ENCODE data around the gene CHCHD3. TPM values are rescaled to one million over a fixed set of nuclear protein-coding genes. Genes with fewer than 3 reads are reported as not detected.

CHCHD3 gene
- total and polyA plus RNA-seq, 9 of the 15 experiments (the other 6 are each of a cell fraction or from before 2014, with no cell fraction given): 66.2 to 279 (median 204) TPM

DNA sequence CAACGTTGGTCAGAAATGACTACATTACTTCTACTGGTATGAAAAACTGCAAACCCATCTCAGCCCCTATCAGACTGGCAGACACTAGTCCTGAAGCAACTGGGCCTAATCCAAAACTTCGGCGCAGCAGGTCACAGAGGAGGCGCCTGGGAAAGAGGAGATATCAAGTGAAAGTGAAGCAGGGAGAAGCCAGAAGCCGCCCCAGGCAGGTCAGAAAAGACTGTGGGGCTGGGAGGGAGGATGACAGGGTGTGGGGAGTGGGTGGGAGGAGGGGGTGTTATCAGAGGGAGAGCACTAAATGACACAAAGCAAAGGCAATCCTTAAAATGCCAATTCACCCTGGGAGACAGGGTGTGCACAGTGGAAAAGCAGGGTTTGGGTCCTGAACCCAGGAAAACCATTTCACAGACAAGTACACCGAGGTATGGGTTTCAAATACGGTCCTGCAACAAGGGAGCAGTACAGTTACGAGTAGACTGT lies 731 bp downstream of the CHCHD3 start (continued):
- TF ChIP-seq, protein P1, sequence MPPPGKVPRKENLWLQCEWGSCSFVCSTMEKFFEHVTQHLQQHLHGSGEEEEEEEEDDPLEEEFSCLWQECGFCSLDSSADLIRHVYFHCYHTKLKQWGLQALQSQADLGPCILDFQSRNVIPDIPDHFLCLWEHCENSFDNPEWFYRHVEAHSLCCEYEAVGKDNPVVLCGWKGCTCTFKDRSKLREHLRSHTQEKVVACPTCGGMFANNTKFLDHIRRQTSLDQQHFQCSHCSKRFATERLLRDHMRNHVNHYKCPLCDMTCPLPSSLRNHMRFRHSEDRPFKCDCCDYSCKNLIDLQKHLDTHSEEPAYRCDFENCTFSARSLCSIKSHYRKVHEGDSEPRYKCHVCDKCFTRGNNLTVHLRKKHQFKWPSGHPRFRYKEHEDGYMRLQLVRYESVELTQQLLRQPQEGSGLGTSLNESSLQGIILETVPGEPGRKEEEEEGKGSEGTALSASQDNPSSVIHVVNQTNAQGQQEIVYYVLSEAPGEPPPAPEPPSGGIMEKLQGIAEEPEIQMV (tag; conservative IDR thresholded peaks at IDR 0.05; ENCODE audit: low read depth): no peak
- TF ChIP-seq, protein P2, sequence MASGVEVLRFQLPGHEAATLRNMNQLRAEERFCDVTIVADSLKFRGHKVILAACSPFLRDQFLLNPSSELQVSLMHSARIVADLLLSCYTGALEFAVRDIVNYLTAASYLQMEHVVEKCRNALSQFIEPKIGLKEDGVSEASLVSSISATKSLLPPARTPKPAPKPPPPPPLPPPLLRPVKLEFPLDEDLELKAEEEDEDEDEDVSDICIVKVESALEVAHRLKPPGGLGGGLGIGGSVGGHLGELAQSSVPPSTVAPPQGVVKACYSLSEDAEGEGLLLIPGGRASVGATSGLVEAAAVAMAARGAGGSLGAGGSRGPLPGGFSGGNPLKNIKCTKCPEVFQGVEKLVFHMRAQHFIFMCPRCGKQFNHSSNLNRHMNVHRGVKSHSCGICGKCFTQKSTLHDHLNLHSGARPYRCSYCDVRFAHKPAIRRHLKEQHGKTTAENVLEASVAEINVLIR (CRISPR knock-in tag; IDR thresholded peaks at IDR 0.05): no peak
- TF ChIP-seq CCNT2 (IDR thresholded peaks at IDR 0.05; ENCODE audit: borderline replicate concordance, extremely low read depth, insufficient read length, low read depth, low read length) (no peak), GATA2 (CRISPR knock-in tag; IDR thresholded peaks at IDR 0.05) (no peak), POLR2A (conservative IDR thresholded peaks at IDR 0.05) (no peak), ELF1 (tag; IDR thresholded peaks at IDR 0.05) (no peak), THRB (CRISPR knock-in tag; conservative IDR thresholded peaks at IDR 0.05) (no peak), TCF7L2 (IDR thresholded peaks at IDR 0.05; ENCODE audit: low read depth, low read length) (no peak), PHB2 (IDR thresholded peaks at IDR 0.05; ENCODE audit: low read depth) (no peak), GABPA (tag; conservative IDR thresholded peaks at IDR 0.05; ENCODE audit: low read depth) (no peak), ZNF512 (tag; IDR thresholded peaks at IDR 0.05) (no peak), ZNF217 (CRISPR knock-in tag; IDR thresholded peaks at IDR 0.05) (no peak), ZNF354B (CRISPR knock-in tag; IDR thresholded peaks at IDR 0.05) (no peak)
- TF ChIP-seq, protein P3, sequence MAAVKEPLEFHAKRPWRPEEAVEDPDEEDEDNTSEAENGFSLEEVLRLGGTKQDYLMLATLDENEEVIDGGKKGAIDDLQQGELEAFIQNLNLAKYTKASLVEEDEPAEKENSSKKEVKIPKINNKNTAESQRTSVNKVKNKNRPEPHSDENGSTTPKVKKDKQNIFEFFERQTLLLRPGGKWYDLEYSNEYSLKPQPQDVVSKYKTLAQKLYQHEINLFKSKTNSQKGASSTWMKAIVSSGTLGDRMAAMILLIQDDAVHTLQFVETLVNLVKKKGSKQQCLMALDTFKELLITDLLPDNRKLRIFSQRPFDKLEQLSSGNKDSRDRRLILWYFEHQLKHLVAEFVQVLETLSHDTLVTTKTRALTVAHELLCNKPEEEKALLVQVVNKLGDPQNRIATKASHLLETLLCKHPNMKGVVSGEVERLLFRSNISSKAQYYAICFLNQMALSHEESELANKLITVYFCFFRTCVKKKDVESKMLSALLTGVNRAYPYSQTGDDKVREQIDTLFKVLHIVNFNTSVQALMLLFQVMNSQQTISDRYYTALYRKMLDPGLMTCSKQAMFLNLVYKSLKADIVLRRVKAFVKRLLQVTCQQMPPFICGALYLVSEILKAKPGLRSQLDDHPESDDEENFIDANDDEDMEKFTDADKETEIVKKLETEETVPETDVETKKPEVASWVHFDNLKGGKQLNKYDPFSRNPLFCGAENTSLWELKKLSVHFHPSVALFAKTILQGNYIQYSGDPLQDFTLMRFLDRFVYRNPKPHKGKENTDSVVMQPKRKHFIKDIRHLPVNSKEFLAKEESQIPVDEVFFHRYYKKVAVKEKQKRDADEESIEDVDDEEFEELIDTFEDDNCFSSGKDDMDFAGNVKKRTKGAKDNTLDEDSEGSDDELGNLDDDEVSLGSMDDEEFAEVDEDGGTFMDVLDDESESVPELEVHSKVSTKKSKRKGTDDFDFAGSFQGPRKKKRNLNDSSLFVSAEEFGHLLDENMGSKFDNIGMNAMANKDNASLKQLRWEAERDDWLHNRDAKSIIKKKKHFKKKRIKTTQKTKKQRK (IDR thresholded peaks at IDR 0.05; ENCODE audit: borderline replicate concordance, low read depth, low read length): no peak
- TF ChIP-seq, protein P4, sequence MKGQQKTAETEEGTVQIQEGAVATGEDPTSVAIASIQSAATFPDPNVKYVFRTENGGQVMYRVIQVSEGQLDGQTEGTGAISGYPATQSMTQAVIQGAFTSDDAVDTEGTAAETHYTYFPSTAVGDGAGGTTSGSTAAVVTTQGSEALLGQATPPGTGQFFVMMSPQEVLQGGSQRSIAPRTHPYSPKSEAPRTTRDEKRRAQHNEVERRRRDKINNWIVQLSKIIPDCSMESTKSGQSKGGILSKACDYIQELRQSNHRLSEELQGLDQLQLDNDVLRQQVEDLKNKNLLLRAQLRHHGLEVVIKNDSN (CRISPR knock-in tag; IDR thresholded peaks at IDR 0.05): no peak
- TF ChIP-seq, protein P5, sequence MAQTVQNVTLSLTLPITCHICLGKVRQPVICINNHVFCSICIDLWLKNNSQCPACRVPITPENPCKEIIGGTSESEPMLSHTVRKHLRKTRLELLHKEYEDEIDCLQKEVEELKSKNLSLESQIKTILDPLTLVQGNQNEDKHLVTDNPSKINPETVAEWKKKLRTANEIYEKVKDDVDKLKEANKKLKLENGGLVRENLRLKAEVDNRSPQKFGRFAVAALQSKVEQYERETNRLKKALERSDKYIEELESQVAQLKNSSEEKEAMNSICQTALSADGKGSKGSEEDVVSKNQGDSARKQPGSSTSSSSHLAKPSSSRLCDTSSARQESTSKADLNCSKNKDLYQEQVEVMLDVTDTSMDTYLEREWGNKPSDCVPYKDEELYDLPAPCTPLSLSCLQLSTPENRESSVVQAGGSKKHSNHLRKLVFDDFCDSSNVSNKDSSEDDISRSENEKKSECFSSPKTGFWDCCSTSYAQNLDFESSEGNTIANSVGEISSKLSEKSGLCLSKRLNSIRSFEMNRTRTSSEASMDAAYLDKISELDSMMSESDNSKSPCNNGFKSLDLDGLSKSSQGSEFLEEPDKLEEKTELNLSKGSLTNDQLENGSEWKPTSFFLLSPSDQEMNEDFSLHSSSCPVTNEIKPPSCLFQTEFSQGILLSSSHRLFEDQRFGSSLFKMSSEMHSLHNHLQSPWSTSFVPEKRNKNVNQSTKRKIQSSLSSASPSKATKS (CRISPR knock-in tag; IDR thresholded peaks at IDR 0.05): no peak

All from K562 (cell line).